ENCODE results near the gene G0S2.

GRCh38 chr1:209634005-209634737 lies 41.0 kb upstream of the G0S2 start:
- no peak for TF ChIP-seq CTCF (IDR thresholded peaks at IDR 0.05)
- TF ChIP-seq EP300 (IDR thresholded peaks at IDR 0.05): no peak

All from ovary (tissue), 3 donors.